SK-N-MC (cell line): ENCODE measurements around the gene ITGA3.

Experiments
- DNase-seq: peaks from one replicate; pipeline ENCODE4 v3.0.0-alpha.2; 2011; ENCODE audit warnings: low read depth, low spot score
- H3K27ac ChIP-seq: fragments of 200-600 bp; sonication (generic); 2 replicates; pipeline ENCODE4 v1.5.1; 2016; ENCODE audit warnings: mixed run types
- H3K36me3 ChIP-seq: fragments of 200-600 bp; sonication (generic); 2 replicates; pipeline ENCODE4 v1.6.1; 2017; ENCODE audit warnings: antibody characterized with exemption, low read length, mixed read lengths; ENCODE audit not compliant: insufficient read depth
- H3K4me3 ChIP-seq: fragments of 200-600 bp; sonication (generic); 2 replicates; pipeline ENCODE4 v1.5.1; 2016
- H3K9ac ChIP-seq: fragments of 200-600 bp; sonication (generic); 2 replicates; pipeline ENCODE4 v1.8.0; 2017; ENCODE audit warnings: mixed run types, mixed read lengths; ENCODE audit not compliant: insufficient read length
- H3K9me3 ChIP-seq: fragments of 200-600 bp; sonication (generic); 2 replicates; pipeline ENCODE4 v1.6.1; 2017; ENCODE audit warnings: low read depth, mild to moderate bottlenecking, antibody characterized with exemption, low read length, moderate library complexity, mixed read lengths
- EZH2 ChIP-seq: fragments of 200-600 bp; sonication (generic); IDR thresholded peaks from one replicate; pipeline ENCODE4 v1.6.1; 2017; ENCODE audit warnings: antibody characterized with exemption
- FOXP2 ChIP-seq: optimal IDR thresholded peaks from 2 replicates; pipeline ENCODE3; 2011; ENCODE audit warnings: mild to moderate bottlenecking, moderate library complexity; ENCODE audit not compliant: insufficient read depth; ENCODE audit errors: extremely low read length, control extremely low read depth
- POLR2AphosphoS5 ChIP-seq: IDR thresholded peaks from 2 replicates; pipeline ENCODE4 v1.6.1; 2012; ENCODE audit warnings: mild to moderate bottlenecking, low read depth, low read length, borderline replicate concordance

The ITGA3 gene

DNA sequence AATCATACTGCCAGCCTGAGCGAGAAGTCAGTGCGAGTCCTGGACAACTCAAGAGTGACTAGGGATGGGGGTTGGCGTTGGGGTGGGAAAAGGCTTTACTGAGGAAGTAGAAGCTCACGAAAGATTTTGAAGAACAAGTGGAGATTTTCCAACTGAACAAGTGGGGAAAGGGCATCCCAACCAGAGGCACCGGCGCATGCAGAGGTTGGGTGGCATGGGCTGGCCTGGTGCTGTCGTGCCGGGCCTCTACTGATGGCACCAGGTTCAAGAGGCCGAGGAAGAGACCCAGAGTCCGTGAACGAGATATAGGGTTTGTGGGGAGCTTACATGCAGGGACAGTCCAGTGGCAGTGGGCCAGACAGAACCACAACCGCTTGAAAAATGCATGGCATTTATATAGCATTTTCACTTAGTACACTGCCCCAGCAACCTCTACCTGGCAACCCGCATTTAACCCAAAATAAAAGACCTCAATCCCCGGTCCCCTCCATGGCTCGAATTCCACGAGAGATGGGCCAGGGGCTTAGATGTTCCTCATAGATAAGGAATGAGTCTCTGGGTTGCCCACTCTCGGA lies 7.7 kb upstream of the ITGA3 start:
- TF ChIP-seq POLR2AphosphoS5 = no peak
- TF ChIP-seq EZH2 = no peak
- no peak for TF ChIP-seq FOXP2
- Histone ChIP-seq H3K9ac (no peak overlapping the region), H3K27ac (no peak overlapping the region), H3K4me3 (no peak overlapping the region), H3K36me3 (no peaks in the 10 kb centered on the region), H3K9me3 (no peaks in the 10 kb centered on the region)
- DNase-seq = no peak

DNA sequence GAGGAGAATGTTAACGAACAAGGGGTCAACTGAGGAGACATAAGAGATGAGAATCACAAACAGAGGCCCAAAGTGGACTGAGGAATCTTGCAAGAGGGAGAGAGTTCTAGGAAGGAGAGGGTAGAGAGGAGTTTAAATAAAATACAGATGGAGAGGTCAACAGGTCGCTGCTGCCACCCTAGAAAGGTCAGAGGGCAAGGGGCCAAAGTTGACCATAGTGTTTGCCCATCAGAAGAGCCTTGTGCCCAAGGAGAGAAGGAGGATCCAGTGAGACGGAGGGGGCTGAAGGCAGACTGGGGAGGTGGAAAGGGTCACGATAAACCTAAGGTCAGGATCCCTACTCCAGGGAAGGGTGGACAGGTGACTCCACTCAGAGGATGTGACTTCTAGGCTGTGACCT lies 6.9 kb upstream of the ITGA3 start:
- no peak for DNase-seq
- Histone ChIP-seq H3K9me3 (no peaks in the 10 kb centered on the region), H3K36me3 (no peaks in the 10 kb centered on the region), H3K9ac (no peak overlapping the region), H3K27ac (no peak overlapping the region), H3K4me3 (no peak overlapping the region)
- TF ChIP-seq FOXP2 (no peak), EZH2 (no peak), POLR2AphosphoS5 (no peak)

DNA sequence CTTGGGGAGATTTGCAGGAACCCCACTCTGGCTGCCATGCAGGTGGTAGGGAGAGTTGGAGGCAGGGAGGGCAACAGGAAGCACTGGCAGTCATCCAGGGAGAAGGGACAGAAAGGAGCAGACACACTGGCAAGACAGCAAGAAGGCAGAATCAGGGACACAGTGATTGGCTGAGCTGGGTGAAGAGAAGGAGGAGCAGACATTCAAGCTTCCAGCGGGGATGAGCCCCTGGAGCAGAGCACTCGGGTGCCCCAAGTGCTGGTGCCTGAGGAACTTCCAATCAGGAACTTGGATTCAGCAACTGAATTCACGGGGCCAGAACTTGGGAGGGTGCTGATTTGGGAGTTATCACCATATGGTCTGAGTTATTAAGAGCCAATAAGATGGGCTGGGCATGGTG lies 6.3 kb upstream of the ITGA3 start:
- no peak for DNase-seq
- Histone ChIP-seq H3K27ac (no peak overlapping the region), H3K9ac (no peak overlapping the region), H3K9me3 (no peaks in the 10 kb centered on the region), H3K4me3 (no peak overlapping the region), H3K36me3 (no peaks in the 10 kb centered on the region)
- TF ChIP-seq FOXP2 = no peak
- no peak for TF ChIP-seq EZH2
- TF ChIP-seq POLR2AphosphoS5 = no peak

DNA sequence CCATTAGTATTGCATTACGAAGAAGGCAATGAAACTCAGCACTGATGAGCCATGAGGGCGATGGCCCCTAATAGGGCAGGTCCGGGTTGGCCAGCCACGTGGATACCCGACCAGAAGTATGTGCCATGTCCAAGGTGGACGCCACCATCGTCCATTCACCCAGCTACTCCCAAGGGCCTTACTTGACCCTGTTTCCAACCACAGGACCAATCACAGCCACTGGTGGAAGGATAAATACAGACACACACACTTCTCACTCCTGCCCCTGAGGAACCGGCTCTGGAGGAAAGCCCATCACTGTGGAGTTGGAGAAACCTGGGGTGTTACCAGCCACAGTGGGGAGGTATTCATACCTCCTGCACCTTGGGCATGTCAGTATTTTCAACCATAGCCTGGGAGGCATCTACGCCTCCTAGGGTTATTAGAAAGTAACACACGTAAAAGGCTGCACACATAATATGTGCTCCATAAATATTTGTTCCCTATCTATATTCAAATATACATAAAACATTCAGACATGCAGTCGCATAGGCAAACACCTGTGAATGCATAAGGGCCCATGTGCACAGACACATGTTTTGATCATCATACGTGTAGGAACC lies 5.4 kb upstream of the ITGA3 start:
- DNase-seq = no peak
- Histone ChIP-seq H3K9ac (no peak overlapping the region), H3K36me3 (no peaks in the 10 kb centered on the region), H3K27ac (no peak overlapping the region), H3K9me3 (no peaks in the 10 kb centered on the region), H3K4me3 (no peak overlapping the region)
- no peak for TF ChIP-seq FOXP2
- TF ChIP-seq EZH2 = no peak
- TF ChIP-seq POLR2AphosphoS5 = no peak

DNA sequence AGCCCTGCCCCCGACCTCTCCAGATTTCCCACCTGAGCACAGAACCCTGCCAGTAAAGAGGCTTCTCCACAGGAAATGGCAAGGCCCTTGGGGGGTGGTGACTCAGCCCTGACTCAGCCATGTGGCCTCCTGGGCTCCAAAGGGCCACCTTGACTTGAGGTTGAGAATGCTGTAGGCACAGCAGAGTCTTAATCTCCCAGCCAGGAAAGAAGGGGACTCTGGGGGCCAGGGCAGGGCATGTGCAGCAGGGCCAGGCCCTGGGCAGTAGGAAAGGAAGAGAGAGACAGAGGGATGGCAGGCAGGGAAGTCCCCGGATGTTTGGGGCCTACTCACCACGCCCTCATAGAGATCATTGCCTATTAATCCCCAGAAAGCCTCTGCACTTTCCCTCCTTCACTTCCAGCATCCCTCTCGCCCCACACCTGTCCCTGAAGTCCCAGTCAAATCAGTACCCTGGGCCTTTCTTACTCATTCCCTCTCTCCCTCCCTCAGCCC lies 4.8 kb upstream of the ITGA3 start:
- TF ChIP-seq FOXP2 = no peak
- Histone ChIP-seq H3K9ac (no peak overlapping the region), H3K9me3 (no peaks in the 10 kb centered on the region), H3K4me3 (no peak overlapping the region), H3K36me3 (no peaks in the 10 kb centered on the region), H3K27ac (no peak overlapping the region)
- no peak for DNase-seq

DNA sequence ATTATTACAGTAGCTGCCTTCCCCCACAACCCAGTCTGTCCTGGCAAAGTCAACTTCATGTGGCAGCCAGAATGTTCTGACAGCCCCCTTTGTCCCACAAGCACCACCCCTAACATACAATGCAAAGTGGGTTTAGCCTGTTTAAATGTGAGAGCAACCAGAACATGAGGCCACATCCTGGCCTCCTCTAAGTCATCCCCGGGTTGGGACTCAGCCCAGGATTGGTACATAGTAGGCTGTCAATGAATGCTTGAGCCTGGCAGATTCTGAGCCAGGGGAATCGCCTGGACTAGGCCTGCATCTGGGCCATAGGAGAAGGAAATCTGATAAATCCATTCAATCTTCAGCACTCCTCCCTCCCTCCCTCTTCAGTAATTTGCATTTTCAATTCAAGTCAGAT lies 4.3 kb upstream of the ITGA3 start:
- TF ChIP-seq EZH2 = no peak
- no peak for TF ChIP-seq POLR2AphosphoS5
- no peak for TF ChIP-seq FOXP2
- no peak overlapping the region for H3K27ac ChIP-seq
- H3K9ac ChIP-seq = no peak overlapping the region
- no peaks in the 10 kb centered on the region for H3K36me3 ChIP-seq
- no peaks in the 10 kb centered on the region for H3K9me3 ChIP-seq
- DNase-seq = no peak
- H3K4me3 ChIP-seq = no peak overlapping the region

DNA sequence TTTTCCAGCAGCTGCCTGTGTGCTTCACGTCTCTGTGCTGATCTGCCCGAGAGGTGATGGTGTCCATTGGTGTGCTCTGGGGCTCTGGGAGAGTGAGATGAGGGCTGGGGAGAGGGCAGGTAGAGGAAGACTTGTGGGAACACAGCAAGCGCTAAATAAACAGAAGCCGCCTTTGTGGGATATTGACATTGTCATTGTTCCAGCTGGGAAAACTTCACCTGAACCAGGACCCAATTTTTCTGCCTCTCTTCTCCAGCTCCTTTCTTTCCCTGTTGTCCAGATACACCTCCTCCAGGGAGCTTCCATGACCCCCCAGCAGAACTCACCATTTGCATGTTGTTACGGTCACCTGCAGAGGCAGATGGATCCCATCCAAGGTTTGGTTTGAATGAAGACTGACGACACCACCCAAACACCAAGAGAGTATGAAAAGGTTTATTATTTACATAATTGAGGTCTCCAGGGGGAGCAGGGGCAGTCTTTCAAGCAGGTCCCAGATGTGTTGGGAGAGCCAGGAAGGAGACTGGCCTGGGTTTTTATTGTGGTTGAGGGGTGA lies 3.6 kb upstream of the ITGA3 start:
- H3K4me3 ChIP-seq = no peak overlapping the region

DNA sequence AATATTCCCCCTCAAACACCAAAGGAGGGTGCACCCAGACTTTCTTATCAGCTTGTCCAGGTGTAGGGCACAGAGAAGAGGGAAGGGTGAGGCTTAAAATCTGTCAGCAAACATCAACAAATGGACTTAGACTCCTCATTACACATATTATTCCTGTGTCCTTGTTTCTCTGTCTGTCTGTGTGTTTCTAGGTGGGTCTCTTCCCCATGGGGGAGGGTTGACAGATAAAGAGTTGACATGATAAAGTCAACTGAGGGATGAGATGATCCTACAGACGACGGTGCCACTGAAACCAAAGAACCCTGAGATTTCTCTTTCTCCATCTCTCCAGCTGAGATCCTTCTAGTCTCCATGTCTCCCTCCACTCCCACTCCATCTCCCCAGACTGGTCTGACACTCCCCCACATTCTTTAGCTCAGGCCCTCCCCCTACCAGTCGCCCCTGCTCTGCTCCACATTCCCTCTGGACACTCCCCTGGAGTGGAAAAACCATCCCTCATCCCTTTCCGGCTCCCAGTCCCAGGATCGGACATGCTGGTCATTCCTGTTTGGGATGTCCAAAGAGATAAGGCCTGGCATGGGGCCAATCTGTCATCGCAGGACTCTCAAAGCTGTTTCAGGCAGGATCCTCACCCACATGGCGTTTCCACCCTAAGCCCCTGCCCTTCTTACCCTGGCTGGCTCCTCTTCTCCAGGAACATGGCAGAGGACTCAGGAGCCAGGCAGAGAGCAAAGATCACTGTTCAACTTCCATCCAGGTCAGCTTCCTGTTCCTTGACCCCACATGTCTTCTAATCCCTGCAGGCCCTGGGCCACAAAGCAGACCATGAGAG lies 2.9 kb upstream of the ITGA3 start:
- Histone ChIP-seq H3K27ac (no peak overlapping the region), H3K9ac (no peak overlapping the region), H3K4me3 (no peak overlapping the region), H3K36me3 (no peaks in the 10 kb centered on the region), H3K9me3 (no peaks in the 10 kb centered on the region)
- no peak for DNase-seq
- TF ChIP-seq EZH2 = no peak
- TF ChIP-seq POLR2AphosphoS5 = no peak
- TF ChIP-seq FOXP2 = no peak

More for the DNA sequence above, 3.6 kb upstream of the ITGA3 start:
- Histone ChIP-seq H3K36me3 (no peaks in the 10 kb centered on the region), H3K27ac (no peak overlapping the region), H3K9me3 (no peaks in the 10 kb centered on the region), H3K9ac (no peak overlapping the region)
- TF ChIP-seq EZH2 (no peak), POLR2AphosphoS5 (no peak), FOXP2 (no peak)
- no peak for DNase-seq

DNA sequence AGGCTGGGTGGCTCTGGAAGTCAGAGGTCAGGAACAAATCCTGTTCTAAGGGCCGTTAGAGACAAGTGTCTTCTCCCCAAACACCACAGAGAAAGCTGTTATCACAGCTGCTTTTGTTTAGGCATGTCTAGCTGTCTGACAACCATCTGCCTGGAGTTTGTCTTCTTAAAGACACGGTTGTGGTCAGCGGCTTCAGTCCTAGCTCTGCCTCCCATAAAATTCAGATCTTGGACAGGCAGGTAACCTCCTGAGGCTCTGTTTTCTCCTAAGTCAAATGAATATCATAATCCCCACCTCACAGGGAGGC lies 2.3 kb upstream of the ITGA3 start:
- TF ChIP-seq EZH2 = no peak
- TF ChIP-seq POLR2AphosphoS5 = no peak
- no peak for TF ChIP-seq FOXP2
- Histone ChIP-seq H3K9me3 (no peaks in the 10 kb centered on the region), H3K36me3 (no peaks in the 10 kb centered on the region), H3K4me3 (no peak overlapping the region), H3K9ac (no peak overlapping the region), H3K27ac (no peak overlapping the region)
- no peak for DNase-seq
